ENCODE results near the gene ACOX1.

- TF ChIP-seq CTCF (IDR thresholded peaks at IDR 0.05) (no peak), POLR2A (IDR thresholded peaks at IDR 0.05) (no peak), EP300 (IDR thresholded peaks at IDR 0.05) (no peak)
Measured at GRCh38 chr17:75996665-75997590, 18.0 kb upstream of the ACOX1 start.
